Renal cortex interstitium (tissue), 11 donors: ENCODE results near the gene NMNAT2. TPM values are rescaled to one million over a fixed set of nuclear protein-coding genes. Genes with fewer than 3 reads are reported as not detected.

ENCODE experiments used
- DNase-seq, 11 donors: peaks; one replicate each; pipeline ENCODE4 v3.0.0-alpha.2; 2013; ENCODE audit warnings: low read depth in 9 of 11, low spot score in 4 of 11; ENCODE audit errors: extremely low read depth in 1 of 11
- polyA plus RNA-seq, 3 donors: library from polyadenylated mRNA; unstranded; fragments of 120-200 nt; gene quantifications; one replicate each; pipeline ENCODE4 v1.2.1, GENCODE V29; 2013; ENCODE audit not compliant: insufficient read length in 3 of 3

The NMNAT2 gene
- polyA plus RNA-seq, 3 donors = 3.6 to 4.1 (median 4.1) TPM

GRCh38 chr1:183379951-183380350 lies 38.2 kb downstream of the NMNAT2 start:
- no peak for DNase-seq

GRCh38 chr1:183375381-183375780 lies 42.8 kb downstream of the NMNAT2 start:
- DNase-seq = no peak

GRCh38 chr1:183374825-183375224 lies 43.4 kb downstream of the NMNAT2 start:
- no peak for DNase-seq

GRCh38 chr1:183372586-183373230 lies 45.5 kb downstream of the NMNAT2 start:
- DNase-seq = no peak

GRCh38 chr1:183370399-183371058 lies 47.7 kb downstream of the NMNAT2 start:
- DNase-seq = no peak

- DNase-seq = no peak
These were observed 49.7 kb downstream of the NMNAT2 start for GRCh38 chr1:183368213-183369108.

- DNase-seq = no peak
These were observed 52.1 kb downstream of the NMNAT2 start for GRCh38 chr1:183366116-183366515.

GRCh38 chr1:183365676-183366075 lies 52.5 kb downstream of the NMNAT2 start:
- no peak for DNase-seq

GRCh38 chr1:183365093-183365492 lies 53.1 kb downstream of the NMNAT2 start:
- no peak for DNase-seq

GRCh38 chr1:183363972-183364371 lies 54.2 kb downstream of the NMNAT2 start:
- DNase-seq = no peak

- DNase-seq = no peak
These were observed 57.1 kb downstream of the NMNAT2 start for GRCh38 chr1:183361081-183361480.

- DNase-seq = no peak
These were observed 57.7 kb downstream of the NMNAT2 start for GRCh38 chr1:183360473-183360872.

- no peak for DNase-seq
These were observed 61.5 kb downstream of the NMNAT2 start for GRCh38 chr1:183356534-183357182.

- DNase-seq = no peak
These were observed 62.4 kb downstream of the NMNAT2 start for GRCh38 chr1:183355797-183356196.

- DNase-seq = no peak
These were observed 63.0 kb downstream of the NMNAT2 start for GRCh38 chr1:183355181-183355580.

- DNase-seq = no peak
These were observed 64.6 kb downstream of the NMNAT2 start for GRCh38 chr1:183353597-183353996.

GRCh38 chr1:183349201-183349711 lies 68.9 kb downstream of the NMNAT2 start:
- DNase-seq = no peak

GRCh38 chr1:183346276-183346732 lies 71.9 kb downstream of the NMNAT2 start:
- no peak for DNase-seq

- DNase-seq = no peak
These were observed 78.5 kb downstream of the NMNAT2 start for GRCh38 chr1:183339556-183340167.
